Measurements from ENCODE around the gene RAB9A. TPM values are rescaled to one million over a fixed set of nuclear protein-coding genes. Genes with fewer than 3 reads are reported as not detected.
"Not testable (repeated sequence)": the region's sequence is repeated elsewhere in the genome, so short reads cannot be mapped to it uniquely, and the experiment has no call there.

RAB9A gene
- total and polyA plus RNA-seq, 10 donors = 20.3 to 36.5 (median 28.2) TPM

DNA sequence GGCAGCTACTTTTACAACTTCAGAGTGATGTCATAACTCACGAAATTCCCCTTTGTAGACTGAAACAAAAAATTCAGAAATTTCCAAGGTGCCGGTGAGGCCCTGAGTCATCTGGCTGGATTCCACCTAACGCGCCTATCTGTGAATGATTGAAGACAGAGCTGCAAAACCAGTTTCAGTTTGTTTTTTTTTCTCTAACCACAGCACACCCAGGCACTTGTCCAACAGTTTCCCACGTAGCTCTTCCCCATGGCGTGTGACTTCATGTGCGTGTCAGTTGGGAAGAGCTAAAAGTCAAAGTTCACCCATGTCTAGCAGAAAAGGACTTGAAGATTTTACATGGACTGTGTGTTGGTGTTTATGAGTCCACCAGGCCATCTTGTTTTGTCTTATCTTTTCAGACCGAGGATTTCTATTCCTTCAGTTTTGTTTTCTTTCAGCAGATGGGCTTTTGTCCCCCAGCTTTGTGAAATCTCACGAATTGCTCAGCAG, 19.6 kb upstream of the RAB9A start:
- H3K27ac ChIP-seq = peak overlapping the region in 5 of 8 donors; percentile 19 to 48 (median 27)
- DNase-seq = no peak

DNA sequence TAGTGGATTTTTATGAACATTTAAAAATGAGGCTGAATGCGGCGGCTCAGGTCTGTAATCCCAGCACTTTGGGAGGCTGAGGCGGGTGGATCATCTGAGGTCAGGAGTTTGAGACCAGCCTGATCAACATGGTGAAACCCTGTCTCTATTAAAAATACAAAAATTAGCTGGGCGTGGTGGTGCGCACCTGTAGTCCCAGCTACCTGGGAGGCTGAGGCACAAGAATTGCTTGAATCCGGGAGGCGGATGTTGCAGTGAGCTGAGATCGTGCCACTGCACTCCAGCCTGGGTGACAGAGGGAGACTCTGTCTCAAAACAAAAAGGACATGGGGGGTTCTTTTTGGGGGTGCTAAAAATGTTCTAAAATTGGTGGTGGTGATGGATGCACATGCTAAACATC, 19.2 kb upstream of the RAB9A start:
- WGBS, 5 donors = 87 to 91% (median 88%) methylated on average over 8 of the region's 8 CpGs
- H3K9me3 ChIP-seq; intact Hi-C loops (cut with DNase I; ENCODE audit: low total_unique reads); H3K4me1 ChIP-seq; DNase-seq: not testable (repeated sequence)
- Histone ChIP-seq H3K27me3 (replicated peaks in 1 of 7) (peaks cover 0 to 23% (median 0%) of the 10 kb centered on the region in 7 donors), H3K27ac (peak overlapping the region in 5 of 8 donors; percentile 19 to 48 (median 27)), H3K36me3 (peaks cover 0 to 12% (median 0%) of the 10 kb centered on the region in 6 donors), H3K4me3 (peak overlapping the region in 1 of 8 donors; percentile 30)

More for the DNA sequence above, 19.6 kb upstream of the RAB9A start:
- intact Hi-C loops (cut with DNase I; ENCODE audit: low total_unique reads) = no loop called here
- TF ChIP-seq POLR2A (IDR thresholded peaks at IDR 0.05) (no peak), POLR2AphosphoS5 (IDR thresholded peaks at IDR 0.05) (no peak)
- TF ChIP-seq, protein P1, sequence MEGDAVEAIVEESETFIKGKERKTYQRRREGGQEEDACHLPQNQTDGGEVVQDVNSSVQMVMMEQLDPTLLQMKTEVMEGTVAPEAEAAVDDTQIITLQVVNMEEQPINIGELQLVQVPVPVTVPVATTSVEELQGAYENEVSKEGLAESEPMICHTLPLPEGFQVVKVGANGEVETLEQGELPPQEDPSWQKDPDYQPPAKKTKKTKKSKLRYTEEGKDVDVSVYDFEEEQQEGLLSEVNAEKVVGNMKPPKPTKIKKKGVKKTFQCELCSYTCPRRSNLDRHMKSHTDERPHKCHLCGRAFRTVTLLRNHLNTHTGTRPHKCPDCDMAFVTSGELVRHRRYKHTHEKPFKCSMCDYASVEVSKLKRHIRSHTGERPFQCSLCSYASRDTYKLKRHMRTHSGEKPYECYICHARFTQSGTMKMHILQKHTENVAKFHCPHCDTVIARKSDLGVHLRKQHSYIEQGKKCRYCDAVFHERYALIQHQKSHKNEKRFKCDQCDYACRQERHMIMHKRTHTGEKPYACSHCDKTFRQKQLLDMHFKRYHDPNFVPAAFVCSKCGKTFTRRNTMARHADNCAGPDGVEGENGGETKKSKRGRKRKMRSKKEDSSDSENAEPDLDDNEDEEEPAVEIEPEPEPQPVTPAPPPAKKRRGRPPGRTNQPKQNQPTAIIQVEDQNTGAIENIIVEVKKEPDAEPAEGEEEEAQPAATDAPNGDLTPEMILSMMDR (IDR thresholded peaks at IDR 0.05 in 8 of 11, conservative IDR thresholded peaks at IDR 0.05 in 3 of 11) = no peak
- Histone ChIP-seq H3K9me3 (no peaks in the 10 kb centered on the region), H3K36me3 (peaks cover 0 to 15% (median 0%) of the 10 kb centered on the region in 6 donors), H3K4me1 (no peaks in the 10 kb centered on the region), H3K27me3 (replicated peaks in 1 of 7) (peaks cover 0 to 23% (median 0%) of the 10 kb centered on the region in 7 donors), H3K4me3 (peak overlapping the region in 1 of 8 donors; percentile 30)
- WGBS, 5 donors = 23 to 45% (median 37%) methylated on average over 9 of the region's 9 CpGs

DNA sequence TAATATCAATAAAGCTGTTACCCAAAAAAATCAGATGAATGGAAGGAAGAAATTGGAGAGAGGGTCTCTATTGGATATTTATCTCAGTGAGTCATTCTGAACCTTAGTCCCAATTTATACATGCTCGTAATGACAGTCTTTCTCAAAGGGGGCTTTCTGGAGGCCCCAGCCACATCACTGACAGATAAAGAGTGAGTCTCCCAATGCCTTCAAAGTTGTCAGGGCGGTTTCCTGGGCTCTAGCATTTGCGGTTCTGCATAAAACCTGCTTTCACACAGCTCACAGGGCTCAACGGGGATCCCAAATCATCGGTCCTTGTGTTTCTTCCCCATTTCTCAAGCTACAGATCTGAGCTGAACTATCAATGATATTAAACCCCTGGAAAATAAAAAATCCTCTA, 18.7 kb upstream of the RAB9A start:
- peaks cover 0 to 8% (median 0%) of the 10 kb centered on the region in 6 donors for H3K36me3 ChIP-seq
- TF ChIP-seq POLR2AphosphoS5 (IDR thresholded peaks at IDR 0.05) (no peak), POLR2A (IDR thresholded peaks at IDR 0.05) (no peak)
- TF ChIP-seq, protein P1 (IDR thresholded peaks at IDR 0.05 in 8 of 11, conservative IDR thresholded peaks at IDR 0.05 in 3 of 11) = no peak
- no peak overlapping the region for H3K4me3 ChIP-seq
- peaks cover 0 to 23% (median 0%) of the 10 kb centered on the region in 7 donors for H3K27me3 ChIP-seq (replicated peaks in 1 of 7)
- intact Hi-C loops (cut with DNase I; ENCODE audit: low total_unique reads) = no loop called here
- DNase-seq = no peak
- H3K4me1 ChIP-seq = no peaks in the 10 kb centered on the region
- no peaks in the 10 kb centered on the region for H3K9me3 ChIP-seq
- H3K27ac ChIP-seq = no peak overlapping the region
- WGBS, 5 donors = 72 to 95% (median 79%) methylated on average over 5 of the region's 5 CpGs

DNA sequence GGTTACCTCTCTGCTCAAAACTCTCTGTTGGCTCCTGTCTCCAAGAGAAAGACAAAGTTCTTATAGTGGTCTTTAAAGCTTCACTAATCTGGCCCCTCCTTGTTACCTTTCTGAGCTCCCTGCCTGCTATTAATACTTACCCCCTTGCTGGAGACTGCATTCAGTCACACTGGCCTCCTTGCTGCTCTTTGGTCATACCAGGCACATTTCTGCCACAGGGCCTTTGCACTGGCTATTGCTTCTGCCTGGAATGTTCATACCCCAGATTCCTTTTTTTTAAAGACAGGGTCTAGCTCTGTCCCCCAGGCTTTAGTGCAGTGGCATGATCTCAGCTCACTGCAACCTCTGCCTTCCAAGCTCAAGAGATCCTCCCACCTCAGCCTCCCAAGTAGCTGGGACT, 15.9 kb upstream of the RAB9A start:
- no peaks in the 10 kb centered on the region for H3K4me1 ChIP-seq
- no peak overlapping the region for H3K4me3 ChIP-seq
- no peak for DNase-seq
- no peak for TF ChIP-seq POLR2AphosphoS5 (IDR thresholded peaks at IDR 0.05)
- intact Hi-C loops (cut with DNase I; ENCODE audit: low total_unique reads) = no loop called here
- H3K27me3 ChIP-seq (replicated peaks in 1 of 7) = peaks cover 0 to 23% (median 0%) of the 10 kb centered on the region in 7 donors
- H3K36me3 ChIP-seq = peaks cover 0 to 6% (median 0%) of the 10 kb centered on the region in 6 donors
- no peaks in the 10 kb centered on the region for H3K9me3 ChIP-seq
- H3K27ac ChIP-seq = no peak overlapping the region

DNA sequence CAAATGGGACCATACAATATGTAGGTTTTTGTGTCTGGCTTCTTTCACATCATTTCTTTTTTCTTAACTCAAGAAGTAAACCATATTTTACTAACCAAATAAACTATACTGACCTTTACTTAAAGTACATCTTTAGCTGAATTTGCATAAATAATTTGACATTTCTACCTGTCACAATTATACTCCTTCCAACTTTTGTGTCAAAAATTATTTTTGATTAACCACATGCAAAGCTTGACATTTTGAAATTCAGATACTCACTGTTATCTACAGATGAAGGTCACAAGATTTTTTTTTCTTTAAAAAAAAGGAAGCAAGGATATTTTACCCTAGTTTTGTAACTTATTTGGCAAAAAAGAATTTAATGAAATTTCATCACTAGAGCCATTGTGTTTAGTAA, 12.0 kb upstream of the RAB9A start:
- Histone ChIP-seq H3K9me3 (peaks cover 0 to 6% (median 0%) of the 10 kb centered on the region in 8 donors), H3K4me1 (no peaks in the 10 kb centered on the region), H3K4me3 (no peak overlapping the region), H3K27me3 (replicated peaks in 1 of 7) (peaks cover 0 to 5% (median 0%) of the 10 kb centered on the region in 7 donors), H3K27ac (no peak overlapping the region), H3K36me3 (no peaks in the 10 kb centered on the region)
- intact Hi-C loops (cut with DNase I; ENCODE audit: low total_unique reads) = no loop called here
- TF ChIP-seq POLR2A (IDR thresholded peaks at IDR 0.05) = no peak
- TF ChIP-seq, protein P1 (IDR thresholded peaks at IDR 0.05 in 8 of 11, conservative IDR thresholded peaks at IDR 0.05 in 3 of 11) = no peak
- no peak for DNase-seq

DNA sequence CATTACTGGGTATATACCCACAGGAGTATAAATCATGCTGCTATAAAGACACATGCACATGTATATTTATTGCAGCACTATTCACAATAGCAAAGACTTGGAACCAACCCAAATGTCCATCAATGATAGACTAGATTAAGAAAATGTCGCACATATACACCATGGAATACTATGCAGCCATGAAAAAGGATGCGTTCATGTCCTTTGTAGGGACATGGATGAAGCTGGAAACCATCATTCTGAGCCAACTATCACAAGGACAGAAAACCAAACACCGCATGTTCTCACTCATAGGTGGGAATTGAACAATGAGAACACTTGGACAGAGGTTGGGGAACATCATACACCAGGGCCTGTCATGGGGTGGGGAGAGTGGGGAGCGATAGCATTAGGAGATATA, 9.2 kb upstream of the RAB9A start:
- H3K27me3 ChIP-seq (replicated peaks in 1 of 7); DNase-seq; H3K4me3 ChIP-seq; H3K9me3 ChIP-seq; H3K36me3 ChIP-seq; H3K27ac ChIP-seq; intact Hi-C loops (cut with DNase I; ENCODE audit: low total_unique reads); H3K4me1 ChIP-seq: not testable (repeated sequence)
- 89 to 100% (median 96%) methylated on average over 3 to 4 of the region's 4 CpGs for WGBS, 5 donors
